ENCODE measurements around the gene CBLN3. TPM values are rescaled to one million over a fixed set of nuclear protein-coding genes. Genes with fewer than 3 reads are reported as not detected.
"Not testable (repeated sequence)": the region's sequence is repeated elsewhere in the genome, so short reads cannot be mapped to it uniquely, and the experiment has no call there.

CBLN3 gene
- total RNA-seq, 2 experiments from 2014 or later, result 1.6 to 1.7 TPM

GRCh38 chr14:24390701-24391468 is 38.6 kb downstream of the CBLN3 start:
- ATAC-seq (ENCODE audit: poor library complexity) (no peak), DNase-seq (no peak)
- Histone ChIP-seq H3K27me3 (ENCODE audit: control insufficient read depth in 1 of 2, insufficient read depth in 2 of 2, low read length in 2 of 2) (peaks cover 0 to 10% of the 10 kb centered on the region in 2 experiments), H3K27ac (ENCODE audit: low read depth in 1 of 2, low read length in 2 of 2) (no peak overlapping the region), H3K4me1 (ENCODE audit: insufficient read depth, low read length) (no peaks in the 10 kb centered on the region), H3K36me3 (ENCODE audit: insufficient read depth, low read length) (no peaks in the 10 kb centered on the region), H3K4me3 (ENCODE audit: low read length) (no peak overlapping the region), H3K9me3 (ENCODE audit: control insufficient read depth in 1 of 2, insufficient read depth in 1 of 2, low read length in 2 of 2) (no peaks in the 10 kb centered on the region)
- TF ChIP-seq CTCF (IDR thresholded peaks at IDR 0.05), result no peak
- peaks cover 29% of the 10 kb centered on the region for H3K27me3 Mint-ChIP-seq
- H3K4me1 Mint-ChIP-seq (ENCODE audit: low read depth), result no peaks in the 10 kb centered on the region
- H3K36me3 Mint-ChIP-seq (ENCODE audit: low read depth), result no peaks in the 10 kb centered on the region
- no peak overlapping the region for H3K4me3 Mint-ChIP-seq
- intact Hi-C loops (cut with DNase I, micrococcal nuclease), result no loop called here
- H3K27ac Mint-ChIP-seq, result no peak overlapping the region
- ChIA-PET CTCF (no interaction called here), POLR2A (no interaction called here)
- H3K9me3 Mint-ChIP-seq, result no peaks in the 10 kb centered on the region

- Mint-ChIP-seq H3K27me3 (peaks cover 33% of the 10 kb centered on the region), H3K4me1 (ENCODE audit: low read depth) (no peaks in the 10 kb centered on the region), H3K4me3 (no peak overlapping the region), H3K36me3 (ENCODE audit: low read depth) (no peaks in the 10 kb centered on the region), H3K9me3 (no peaks in the 10 kb centered on the region), H3K27ac (no peak overlapping the region)
- Histone ChIP-seq H3K27ac (ENCODE audit: low read depth in 1 of 2, low read length in 2 of 2) (no peak overlapping the region), H3K4me1 (ENCODE audit: insufficient read depth, low read length) (no peaks in the 10 kb centered on the region), H3K27me3 (ENCODE audit: control insufficient read depth in 1 of 2, insufficient read depth in 2 of 2, low read length in 2 of 2) (peaks cover 0 to 10% of the 10 kb centered on the region in 2 experiments), H3K9me3 (ENCODE audit: control insufficient read depth in 1 of 2, insufficient read depth in 1 of 2, low read length in 2 of 2) (no peaks in the 10 kb centered on the region), H3K4me3 (ENCODE audit: low read length) (no peak overlapping the region), H3K36me3 (ENCODE audit: insufficient read depth, low read length) (no peaks in the 10 kb centered on the region)
- ChIA-PET POLR2A (no interaction called here), CTCF (no interaction called here)
- DNase-seq (no peak), ATAC-seq (ENCODE audit: poor library complexity) (no peak)
- intact Hi-C loops (cut with DNase I, micrococcal nuclease), result no loop called here
- TF ChIP-seq CTCF (IDR thresholded peaks at IDR 0.05), result no peak
These were observed 40.1 kb downstream of the CBLN3 start for GRCh38 chr14:24389226-24389848.

DNA sequence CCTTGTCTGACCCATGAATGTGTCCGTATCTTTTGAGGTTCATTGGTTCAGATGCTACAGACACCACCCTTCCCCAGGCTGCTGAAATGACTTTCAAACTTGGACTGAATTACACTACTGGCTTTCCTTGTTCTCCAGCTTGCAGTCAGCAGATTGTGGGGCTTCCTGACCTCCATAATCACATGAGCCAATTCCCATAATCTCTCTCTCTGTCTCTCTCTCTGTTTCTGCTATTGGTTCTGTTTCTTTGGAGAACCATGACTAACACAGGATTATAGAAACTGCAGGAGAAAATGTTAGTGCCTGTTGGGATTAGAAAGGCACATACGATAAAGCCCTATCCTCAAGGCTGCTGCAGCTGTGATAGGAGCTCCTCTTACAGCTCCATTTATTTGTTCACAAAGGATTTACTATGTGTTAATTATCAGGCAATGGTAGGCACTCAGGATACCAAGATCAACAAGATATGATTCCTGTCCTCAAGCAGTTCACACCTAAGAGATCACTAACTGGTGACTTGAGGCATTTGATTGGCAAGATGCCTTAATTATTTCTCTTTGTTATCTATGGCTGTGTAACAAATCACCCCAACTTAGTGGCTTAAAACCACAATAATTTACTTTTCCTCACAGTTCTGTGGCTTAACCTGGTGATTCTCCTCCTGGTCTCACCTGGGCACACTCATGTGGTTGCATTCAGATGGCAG is 40.8 kb downstream of the CBLN3 start:
- Mint-ChIP-seq H3K4me3 (no peak overlapping the region), H3K9me3 (no peaks in the 10 kb centered on the region), H3K27ac (no peak overlapping the region), H3K36me3 (ENCODE audit: low read depth) (no peaks in the 10 kb centered on the region), H3K27me3 (peaks cover 33% of the 10 kb centered on the region), H3K4me1 (ENCODE audit: low read depth) (no peaks in the 10 kb centered on the region)
- Histone ChIP-seq H3K27ac (ENCODE audit: low read depth in 1 of 2, low read length in 2 of 2) (no peak overlapping the region), H3K9me3 (ENCODE audit: control insufficient read depth in 1 of 2, insufficient read depth in 1 of 2, low read length in 2 of 2) (no peaks in the 10 kb centered on the region), H3K36me3 (ENCODE audit: insufficient read depth, low read length) (no peaks in the 10 kb centered on the region), H3K4me1 (ENCODE audit: insufficient read depth, low read length) (no peaks in the 10 kb centered on the region), H3K4me3 (ENCODE audit: low read length) (no peak overlapping the region), H3K27me3 (ENCODE audit: control insufficient read depth in 1 of 2, insufficient read depth in 2 of 2, low read length in 2 of 2) (peaks cover 0 to 10% of the 10 kb centered on the region in 2 experiments)
- ATAC-seq (ENCODE audit: poor library complexity), result no peak
- POLR2A ChIA-PET, result no interaction called here
- CTCF ChIA-PET, result no interaction called here
- intact Hi-C loops (cut with DNase I, micrococcal nuclease), result no loop called here
- DNase-seq, result no peak
- TF ChIP-seq CTCF (IDR thresholded peaks at IDR 0.05), result no peak

DNA sequence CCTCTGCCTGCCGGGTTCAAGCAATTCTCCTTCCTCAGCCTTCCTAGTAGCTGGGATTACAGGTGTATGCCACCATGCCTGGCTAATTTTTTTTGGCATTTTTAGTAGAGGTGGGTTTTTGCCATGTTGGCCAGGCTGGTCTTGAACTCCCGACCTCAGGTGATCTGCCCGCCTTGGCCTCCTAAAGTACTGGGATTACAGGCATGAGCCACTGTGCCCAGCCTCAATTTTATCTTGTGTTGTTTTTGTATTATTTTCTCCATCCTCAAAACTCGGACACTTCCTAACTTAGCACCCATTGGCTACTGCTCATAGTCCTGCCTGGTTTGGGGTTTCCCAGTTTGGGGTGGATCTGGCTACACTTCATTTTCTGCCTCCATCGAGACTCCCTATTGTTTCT is 41.9 kb downstream of the CBLN3 start:
- ATAC-seq (ENCODE audit: poor library complexity); intact Hi-C loops (cut with DNase I, micrococcal nuclease); H3K4me3 ChIP-seq (ENCODE audit: low read length); H3K9me3 ChIP-seq (ENCODE audit: control insufficient read depth in 1 of 2, insufficient read depth in 1 of 2, low read length in 2 of 2); H3K36me3 Mint-ChIP-seq (ENCODE audit: low read depth); H3K9me3 Mint-ChIP-seq; CTCF ChIA-PET; H3K4me1 Mint-ChIP-seq (ENCODE audit: low read depth); H3K27ac ChIP-seq (ENCODE audit: low read depth in 1 of 2, low read length in 2 of 2); H3K36me3 ChIP-seq (ENCODE audit: insufficient read depth, low read length); H3K4me1 ChIP-seq (ENCODE audit: insufficient read depth, low read length); DNase-seq; POLR2A ChIA-PET; H3K4me3 Mint-ChIP-seq; H3K27ac Mint-ChIP-seq; H3K27me3 ChIP-seq (ENCODE audit: control insufficient read depth in 1 of 2, insufficient read depth in 2 of 2, low read length in 2 of 2): not testable (repeated sequence)
- H3K27me3 Mint-ChIP-seq, result peaks cover 32% of the 10 kb centered on the region
